OCI-LY7 (cell line): ENCODE results near the gene ITSN1. TPM values are rescaled to one million over a fixed set of nuclear protein-coding genes. Genes with fewer than 3 reads are reported as not detected.

Source experiments
- BruUV-seq: library from RNA; stranded (reverse); fragments of 400-500 nt; replicated peaks from 2 replicates; lab custom pipeline; 2021; lab: Mats Ljungman, UMichigan
- CTCF ChIA-PET: fragments of 300-600 bp; sonication (Branson Sonifier 250); formaldehyde crosslinking; loops from one replicate; lab custom pipeline; 2022; ENCODE audit warnings: antibody characterized with exemption; ENCODE audit not compliant: unreplicated experiment; lab: Charles Lee
- POLR2A ChIA-PET: fragments of 300-600 bp; sonication (Branson Sonifier 250); formaldehyde crosslinking; loops from one replicate; lab custom pipeline; 2022; ENCODE audit warnings: antibody characterized with exemption; lab: Charles Lee
- DNase-seq: peaks from one replicate; pipeline ENCODE4 v3.0.0-alpha.2; 2015; ENCODE audit warnings: low spot score
- H2AFZ ChIP-seq: fragments of 200-600 bp; sonication (generic), shearing (Covaris generic); 2 replicates; pipeline ENCODE4 v1.6.1; 2014; ENCODE audit warnings: mild to moderate bottlenecking, antibody characterized with exemption, low read length, moderate library complexity
- H3K27ac ChIP-seq: fragments of 200-600 bp; sonication (generic); 2 replicates; pipeline ENCODE4 v1.5.1; 2014; ENCODE audit warnings: mixed run types, low read depth, mild to moderate bottlenecking, moderate library complexity, low read length, inconsistent platforms; ENCODE audit not compliant: poor library complexity, severe bottlenecking
- H3K36me3 ChIP-seq: fragments of 200-600 bp; sonication (generic); 2 replicates; pipeline ENCODE4 v1.6.1; 2014; ENCODE audit warnings: mild to moderate bottlenecking, antibody characterized with exemption, low read length, moderate library complexity, mixed read lengths; ENCODE audit not compliant: insufficient read depth
- H3K4me1 ChIP-seq: fragments of 200-600 bp; sonication (generic); 2 replicates; pipeline ENCODE4 v1.5.1; 2014; ENCODE audit warnings: mild to moderate bottlenecking, low read length; ENCODE audit not compliant: insufficient read depth, poor library complexity, severe bottlenecking
- H3K4me2 ChIP-seq: fragments of 200-600 bp; sonication (generic); 2 replicates; pipeline ENCODE4 v1.6.1; 2014; ENCODE audit warnings: mild to moderate bottlenecking, low read length
- H3K4me3 ChIP-seq: fragments of 200-600 bp; sonication (generic); 2 replicates; pipeline ENCODE4 v1.5.1; 2014; ENCODE audit warnings: mild to moderate bottlenecking, low read depth, low read length; ENCODE audit not compliant: poor library complexity, severe bottlenecking
- H3K79me2 ChIP-seq: fragments of 200-600 bp; sonication (generic); 2 replicates; pipeline ENCODE4 v1.6.1; 2016; ENCODE audit warnings: low read depth, mild to moderate bottlenecking, low read length, moderate library complexity, mixed read lengths; ENCODE audit not compliant: insufficient read depth
- H3K9me2 ChIP-seq: fragments of 200-600 bp; sonication (generic); 2 replicates; pipeline ENCODE4 v1.6.1; 2016; ENCODE audit warnings: mild to moderate bottlenecking, low read length, mixed read lengths; ENCODE audit not compliant: insufficient read depth
- H3K9me3 ChIP-seq: fragments of 200-600 bp; sonication (generic); 2 replicates; pipeline ENCODE4 v1.6.1; 2014; ENCODE audit warnings: mild to moderate bottlenecking, mixed run types, low read length, mixed read lengths
- H4K20me1 ChIP-seq: fragments of 200-600 bp; sonication (generic); 2 replicates; pipeline ENCODE4 v1.6.1; 2014; ENCODE audit warnings: mild to moderate bottlenecking, antibody characterized with exemption, low read length, moderate library complexity, mixed read lengths; ENCODE audit not compliant: insufficient read depth
- CTCF ChIP-seq: fragments of 200-600 bp; sonication (generic); conservative IDR thresholded peaks from 2 replicates; pipeline ENCODE4 v1.5.1; 2014; ENCODE audit warnings: mild to moderate bottlenecking, antibody characterized with exemption, low read length, moderate library complexity, mixed read lengths
- EZH2phosphoT487 ChIP-seq: fragments of 200-600 bp; sonication (generic); IDR thresholded peaks from 2 replicates; pipeline ENCODE4 v1.6.1; 2018; ENCODE audit warnings: low read depth, borderline replicate concordance, mild to moderate bottlenecking, mixed run types, antibody characterized with exemption, low read length, moderate library complexity, mixed read lengths
- intact Hi-C: fragments of 100-400 bp; cut with micrococcal nuclease; formaldehyde crosslinking; loops from one replicate; pipeline ENCODE4 v1.10.0; 2022; ENCODE audit not compliant: unreplicated experiment
- total RNA-seq, 2 experiments: library from RNA; depleted of rRNA in 1 of 2; stranded (reverse); fragments of >200 nt in 1 of 2; shearing (Covaris generic) in 1 of 2; gene quantifications; 2 replicates each; pipeline ENCODE4 v1.2.3, GENCODE V29; 2014 to 2022

Gene ITSN1
- total RNA-seq, 2 experiments from 2014 or later, result 0.60 to 5.9 TPM

GRCh38 chr21:33850985-33851384 is 208.7 kb downstream of the ITSN1 start:
- DNase-seq, result no peak
- intact Hi-C loops, result no loop called here
- H3K9me2 ChIP-seq, result no peaks in the 10 kb centered on the region
- no peaks in the 10 kb centered on the region for H4K20me1 ChIP-seq
- no peaks in the 10 kb centered on the region for H3K79me2 ChIP-seq
- no TSS peak for BruUV-seq
- H3K4me2 ChIP-seq, result no peak overlapping the region
- no peak overlapping the region for H3K4me3 ChIP-seq
- ChIA-PET POLR2A (no interaction called here), CTCF (no interaction called here)
- H3K36me3 ChIP-seq, result no peaks in the 10 kb centered on the region
- no peak for TF ChIP-seq EZH2phosphoT487
- peaks cover 7% of the 10 kb centered on the region for H3K4me1 ChIP-seq
- no peak overlapping the region for H2AFZ ChIP-seq
- H3K27ac ChIP-seq, result no peak overlapping the region
- no peaks in the 10 kb centered on the region for H3K9me3 ChIP-seq

GRCh38 chr21:33852485-33852884 is 210.2 kb downstream of the ITSN1 start:
- intact Hi-C loops, result no loop called here
- TF ChIP-seq CTCF (no peak), EZH2phosphoT487 (no peak)
- H2AFZ ChIP-seq, result no peak overlapping the region
- no peak overlapping the region for H3K4me3 ChIP-seq
- no peak overlapping the region for H3K27ac ChIP-seq
- no peaks in the 10 kb centered on the region for H3K36me3 ChIP-seq
- BruUV-seq, result no TSS peak
- CTCF ChIA-PET, result no interaction called here
- H3K4me2 ChIP-seq, result no peak overlapping the region
- no peaks in the 10 kb centered on the region for H3K9me3 ChIP-seq
- no peaks in the 10 kb centered on the region for H4K20me1 ChIP-seq
- DNase-seq, result no peak
- H3K79me2 ChIP-seq, result no peaks in the 10 kb centered on the region
- POLR2A ChIA-PET, result no interaction called here
- peaks cover 7% of the 10 kb centered on the region for H3K4me1 ChIP-seq
- H3K9me2 ChIP-seq, result no peaks in the 10 kb centered on the region

DNA sequence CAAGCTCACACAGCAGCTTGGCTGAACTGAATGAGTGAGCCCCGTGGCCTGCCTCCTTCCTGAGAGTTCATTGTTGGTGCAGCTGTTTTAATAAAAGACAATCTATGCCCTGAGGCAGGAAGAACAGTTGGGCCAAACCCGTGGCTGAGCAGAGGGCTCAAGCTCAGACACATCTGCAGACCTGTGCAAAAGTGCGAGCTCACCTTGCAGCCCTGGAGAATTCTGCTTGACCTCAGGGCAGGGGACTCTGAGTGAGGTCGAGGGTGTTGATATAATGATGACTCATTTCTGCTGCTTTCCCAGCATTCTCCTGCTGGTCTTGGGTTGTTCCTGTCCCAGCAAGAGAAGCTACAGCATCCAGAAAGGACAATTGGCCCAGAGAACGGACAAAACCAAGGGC is 212.3 kb downstream of the ITSN1 start:
- Histone ChIP-seq H4K20me1 (no peaks in the 10 kb centered on the region), H3K9me3 (no peaks in the 10 kb centered on the region), H3K4me3 (no peak overlapping the region), H3K4me2 (no peak overlapping the region), H2AFZ (no peak overlapping the region), H3K4me1 (no peaks in the 10 kb centered on the region), H3K9me2 (no peaks in the 10 kb centered on the region), H3K79me2 (no peaks in the 10 kb centered on the region), H3K27ac (no peak overlapping the region), H3K36me3 (no peaks in the 10 kb centered on the region)
- intact Hi-C loops, result no loop called here
- ChIA-PET CTCF (no interaction called here), POLR2A (interaction anchor here (0.6 kb wide), 1 partner anchor 166 kb away, joined by 4 read pairs; no protein-coding TSS in a partner anchor)
- DNase-seq, result no peak
- TF ChIP-seq EZH2phosphoT487, result no peak
- no peak for TF ChIP-seq CTCF
- BruUV-seq, result no TSS peak
